ENCODE data around the gene DTD2. TPM values are rescaled to one million over a fixed set of nuclear protein-coding genes. Genes with fewer than 3 reads are reported as not detected.

Gene DTD2
- total and polyA plus RNA-seq, 9 of the 15 experiments (the other 6 are each of a cell fraction or from before 2014, with no cell fraction given): 3.8 to 24.1 (median 15.2) TPM

DNA sequence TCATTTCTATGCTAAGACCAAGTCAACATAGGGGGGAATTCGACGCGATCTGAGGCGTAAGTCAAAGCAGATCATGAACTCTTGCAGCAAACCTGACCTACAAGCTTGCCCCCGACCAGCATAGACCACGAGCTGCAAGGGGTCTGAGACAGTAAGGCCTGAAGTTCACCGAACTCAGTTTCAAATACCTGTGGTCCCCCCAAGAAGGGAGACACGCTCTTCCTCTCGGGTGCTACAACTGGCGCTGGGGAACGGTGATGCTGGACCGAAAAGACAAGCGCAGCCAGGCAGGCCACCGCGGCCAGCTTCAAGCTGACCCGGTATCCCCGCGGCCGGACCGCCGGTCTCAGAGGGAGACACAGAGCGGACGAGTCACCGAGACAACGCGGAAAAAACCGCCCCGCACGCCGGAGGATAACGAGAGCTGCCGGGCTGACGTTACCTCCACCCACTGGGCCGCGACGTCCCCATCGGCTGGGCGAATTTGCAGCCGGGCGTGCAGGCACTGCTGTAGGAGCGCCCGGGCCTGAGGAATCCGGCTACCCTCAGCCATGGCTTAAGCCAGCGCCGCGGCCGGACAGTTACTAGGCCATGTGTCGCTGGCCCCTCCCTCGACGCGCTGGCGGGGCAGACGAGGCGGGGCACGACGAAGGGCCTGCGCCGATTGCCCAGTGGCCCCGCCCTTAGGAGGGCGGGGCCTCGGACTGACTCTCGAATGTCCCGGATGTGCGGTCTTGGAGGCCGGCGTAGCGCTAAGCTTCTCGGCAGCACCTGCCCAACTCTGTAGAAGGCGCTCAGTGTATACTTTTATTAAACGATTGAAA is at the start of gene DTD2 (continued):
- TF ChIP-seq ETV5 (CRISPR knock-in tag; IDR thresholded peaks at IDR 0.05; ENCODE audit: low read depth) (no peak), IFI16 (CRISPR knock-in tag; IDR thresholded peaks at IDR 0.05) (no peak), L3MBTL2 (IDR thresholded peaks at IDR 0.05) (peak; percentile 91), MYNN (IDR thresholded peaks at IDR 0.05) (0 out of 2 replicates have a peak, but pooled peaks have one; percentile 20), MYNN (CRISPR knock-in tag; IDR thresholded peaks at IDR 0.05) (no peak)
- TF ChIP-seq, protein P1, sequence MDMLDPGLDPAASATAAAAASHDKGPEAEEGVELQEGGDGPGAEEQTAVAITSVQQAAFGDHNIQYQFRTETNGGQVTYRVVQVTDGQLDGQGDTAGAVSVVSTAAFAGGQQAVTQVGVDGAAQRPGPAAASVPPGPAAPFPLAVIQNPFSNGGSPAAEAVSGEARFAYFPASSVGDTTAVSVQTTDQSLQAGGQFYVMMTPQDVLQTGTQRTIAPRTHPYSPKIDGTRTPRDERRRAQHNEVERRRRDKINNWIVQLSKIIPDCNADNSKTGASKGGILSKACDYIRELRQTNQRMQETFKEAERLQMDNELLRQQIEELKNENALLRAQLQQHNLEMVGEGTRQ (CRISPR knock-in tag; IDR thresholded peaks at IDR 0.05): peak; percentile 16; the same call in 1 of the 2 replicates
- TF ChIP-seq, protein P2, sequence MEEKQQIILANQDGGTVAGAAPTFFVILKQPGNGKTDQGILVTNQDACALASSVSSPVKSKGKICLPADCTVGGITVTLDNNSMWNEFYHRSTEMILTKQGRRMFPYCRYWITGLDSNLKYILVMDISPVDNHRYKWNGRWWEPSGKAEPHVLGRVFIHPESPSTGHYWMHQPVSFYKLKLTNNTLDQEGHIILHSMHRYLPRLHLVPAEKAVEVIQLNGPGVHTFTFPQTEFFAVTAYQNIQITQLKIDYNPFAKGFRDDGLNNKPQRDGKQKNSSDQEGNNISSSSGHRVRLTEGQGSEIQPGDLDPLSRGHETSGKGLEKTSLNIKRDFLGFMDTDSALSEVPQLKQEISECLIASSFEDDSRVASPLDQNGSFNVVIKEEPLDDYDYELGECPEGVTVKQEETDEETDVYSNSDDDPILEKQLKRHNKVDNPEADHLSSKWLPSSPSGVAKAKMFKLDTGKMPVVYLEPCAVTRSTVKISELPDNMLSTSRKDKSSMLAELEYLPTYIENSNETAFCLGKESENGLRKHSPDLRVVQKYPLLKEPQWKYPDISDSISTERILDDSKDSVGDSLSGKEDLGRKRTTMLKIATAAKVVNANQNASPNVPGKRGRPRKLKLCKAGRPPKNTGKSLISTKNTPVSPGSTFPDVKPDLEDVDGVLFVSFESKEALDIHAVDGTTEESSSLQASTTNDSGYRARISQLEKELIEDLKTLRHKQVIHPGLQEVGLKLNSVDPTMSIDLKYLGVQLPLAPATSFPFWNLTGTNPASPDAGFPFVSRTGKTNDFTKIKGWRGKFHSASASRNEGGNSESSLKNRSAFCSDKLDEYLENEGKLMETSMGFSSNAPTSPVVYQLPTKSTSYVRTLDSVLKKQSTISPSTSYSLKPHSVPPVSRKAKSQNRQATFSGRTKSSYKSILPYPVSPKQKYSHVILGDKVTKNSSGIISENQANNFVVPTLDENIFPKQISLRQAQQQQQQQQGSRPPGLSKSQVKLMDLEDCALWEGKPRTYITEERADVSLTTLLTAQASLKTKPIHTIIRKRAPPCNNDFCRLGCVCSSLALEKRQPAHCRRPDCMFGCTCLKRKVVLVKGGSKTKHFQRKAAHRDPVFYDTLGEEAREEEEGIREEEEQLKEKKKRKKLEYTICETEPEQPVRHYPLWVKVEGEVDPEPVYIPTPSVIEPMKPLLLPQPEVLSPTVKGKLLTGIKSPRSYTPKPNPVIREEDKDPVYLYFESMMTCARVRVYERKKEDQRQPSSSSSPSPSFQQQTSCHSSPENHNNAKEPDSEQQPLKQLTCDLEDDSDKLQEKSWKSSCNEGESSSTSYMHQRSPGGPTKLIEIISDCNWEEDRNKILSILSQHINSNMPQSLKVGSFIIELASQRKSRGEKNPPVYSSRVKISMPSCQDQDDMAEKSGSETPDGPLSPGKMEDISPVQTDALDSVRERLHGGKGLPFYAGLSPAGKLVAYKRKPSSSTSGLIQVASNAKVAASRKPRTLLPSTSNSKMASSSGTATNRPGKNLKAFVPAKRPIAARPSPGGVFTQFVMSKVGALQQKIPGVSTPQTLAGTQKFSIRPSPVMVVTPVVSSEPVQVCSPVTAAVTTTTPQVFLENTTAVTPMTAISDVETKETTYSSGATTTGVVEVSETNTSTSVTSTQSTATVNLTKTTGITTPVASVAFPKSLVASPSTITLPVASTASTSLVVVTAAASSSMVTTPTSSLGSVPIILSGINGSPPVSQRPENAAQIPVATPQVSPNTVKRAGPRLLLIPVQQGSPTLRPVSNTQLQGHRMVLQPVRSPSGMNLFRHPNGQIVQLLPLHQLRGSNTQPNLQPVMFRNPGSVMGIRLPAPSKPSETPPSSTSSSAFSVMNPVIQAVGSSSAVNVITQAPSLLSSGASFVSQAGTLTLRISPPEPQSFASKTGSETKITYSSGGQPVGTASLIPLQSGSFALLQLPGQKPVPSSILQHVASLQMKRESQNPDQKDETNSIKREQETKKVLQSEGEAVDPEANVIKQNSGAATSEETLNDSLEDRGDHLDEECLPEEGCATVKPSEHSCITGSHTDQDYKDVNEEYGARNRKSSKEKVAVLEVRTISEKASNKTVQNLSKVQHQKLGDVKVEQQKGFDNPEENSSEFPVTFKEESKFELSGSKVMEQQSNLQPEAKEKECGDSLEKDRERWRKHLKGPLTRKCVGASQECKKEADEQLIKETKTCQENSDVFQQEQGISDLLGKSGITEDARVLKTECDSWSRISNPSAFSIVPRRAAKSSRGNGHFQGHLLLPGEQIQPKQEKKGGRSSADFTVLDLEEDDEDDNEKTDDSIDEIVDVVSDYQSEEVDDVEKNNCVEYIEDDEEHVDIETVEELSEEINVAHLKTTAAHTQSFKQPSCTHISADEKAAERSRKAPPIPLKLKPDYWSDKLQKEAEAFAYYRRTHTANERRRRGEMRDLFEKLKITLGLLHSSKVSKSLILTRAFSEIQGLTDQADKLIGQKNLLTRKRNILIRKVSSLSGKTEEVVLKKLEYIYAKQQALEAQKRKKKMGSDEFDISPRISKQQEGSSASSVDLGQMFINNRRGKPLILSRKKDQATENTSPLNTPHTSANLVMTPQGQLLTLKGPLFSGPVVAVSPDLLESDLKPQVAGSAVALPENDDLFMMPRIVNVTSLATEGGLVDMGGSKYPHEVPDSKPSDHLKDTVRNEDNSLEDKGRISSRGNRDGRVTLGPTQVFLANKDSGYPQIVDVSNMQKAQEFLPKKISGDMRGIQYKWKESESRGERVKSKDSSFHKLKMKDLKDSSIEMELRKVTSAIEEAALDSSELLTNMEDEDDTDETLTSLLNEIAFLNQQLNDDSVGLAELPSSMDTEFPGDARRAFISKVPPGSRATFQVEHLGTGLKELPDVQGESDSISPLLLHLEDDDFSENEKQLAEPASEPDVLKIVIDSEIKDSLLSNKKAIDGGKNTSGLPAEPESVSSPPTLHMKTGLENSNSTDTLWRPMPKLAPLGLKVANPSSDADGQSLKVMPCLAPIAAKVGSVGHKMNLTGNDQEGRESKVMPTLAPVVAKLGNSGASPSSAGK (IDR thresholded peaks at IDR 0.05): peak; percentile 75
- TF ChIP-seq, protein P3, sequence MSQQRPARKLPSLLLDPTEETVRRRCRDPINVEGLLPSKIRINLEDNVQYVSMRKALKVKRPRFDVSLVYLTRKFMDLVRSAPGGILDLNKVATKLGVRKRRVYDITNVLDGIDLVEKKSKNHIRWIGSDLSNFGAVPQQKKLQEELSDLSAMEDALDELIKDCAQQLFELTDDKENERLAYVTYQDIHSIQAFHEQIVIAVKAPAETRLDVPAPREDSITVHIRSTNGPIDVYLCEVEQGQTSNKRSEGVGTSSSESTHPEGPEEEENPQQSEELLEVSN (IDR thresholded peaks at IDR 0.05; ENCODE audit: borderline replicate concordance in 1 of 2, extremely low read depth in 1 of 2, insufficient read depth in 1 of 2, insufficient read length in 1 of 2, low read depth in 1 of 2, low read length in 1 of 2, poor library complexity in 1 of 2, severe bottlenecking in 1 of 2): peak; percentile 63 to 72
